ENCODE data around the gene DYNLT2B.
A peak's percentile ranks its signal among the peaks of the same experiment; 100 is the strongest.

The DYNLT2B gene

DNA sequence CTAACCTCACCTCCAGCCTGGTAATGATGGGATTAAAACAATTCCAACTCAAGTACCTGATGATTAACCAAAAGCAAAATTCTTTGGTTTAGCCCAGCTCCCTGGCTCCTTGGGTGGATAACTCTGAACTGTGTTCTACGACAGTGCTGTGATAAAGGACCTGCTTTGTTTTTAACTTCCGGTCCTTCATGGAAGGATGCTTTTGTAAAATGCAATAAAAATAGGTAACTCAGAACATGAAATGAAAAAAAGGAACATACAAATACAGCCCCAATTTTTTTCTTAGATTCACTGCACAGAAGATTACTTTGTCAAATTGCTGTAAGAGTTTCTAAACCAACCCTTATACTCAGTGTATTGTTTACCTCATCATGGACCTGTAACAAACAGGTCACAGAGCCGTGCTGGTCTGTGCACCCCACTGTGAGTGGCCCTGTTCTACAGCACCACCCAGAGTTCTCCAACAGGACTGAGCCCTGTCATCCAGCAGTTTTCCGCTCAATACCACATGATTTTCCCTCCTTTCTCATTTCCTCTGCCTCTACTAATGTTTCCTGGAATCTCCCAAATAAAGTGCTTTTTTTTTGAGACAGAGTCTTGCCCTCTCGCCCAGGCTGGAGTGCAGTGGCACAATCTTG is 25.6 kb downstream of the DYNLT2B start:
- TF ChIP-seq TCF12 (IDR thresholded peaks at IDR 0.05; ENCODE audit: low read depth) (no peak), RAD21 (IDR thresholded peaks at IDR 0.05; ENCODE audit: low read depth) (peak; percentile 42; the same call in 1 of the 2 replicates), EP300 (IDR thresholded peaks at IDR 0.05; ENCODE audit: borderline replicate concordance) (no peak), EGR1 (IDR thresholded peaks at IDR 0.05) (no peak), FOXM1 (IDR thresholded peaks at IDR 0.05; ENCODE audit: borderline replicate concordance, low read depth) (no peak), CEBPB (IDR thresholded peaks at IDR 0.05) (no peak), CREB1 (IDR thresholded peaks at IDR 0.05; ENCODE audit: low read depth) (no peak)

DNA sequence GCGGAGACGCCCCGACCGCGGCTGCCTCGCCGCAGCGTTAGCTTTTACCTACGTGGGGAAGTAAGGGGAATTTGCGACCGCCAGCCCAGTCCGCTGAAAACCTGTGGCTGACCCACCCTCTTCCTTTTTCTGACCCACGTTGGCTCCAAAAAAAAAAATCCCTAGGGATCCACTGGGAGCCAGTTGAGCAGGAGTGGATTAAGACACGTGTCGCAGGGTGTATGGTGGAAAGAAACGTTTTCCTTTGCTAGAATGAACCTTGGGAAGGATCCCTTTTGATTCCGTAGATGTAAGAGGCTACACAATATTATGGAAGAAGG is 29.9 kb downstream of the DYNLT2B start:
- no peak for TF ChIP-seq EP300 (IDR thresholded peaks at IDR 0.05; ENCODE audit: borderline replicate concordance)

DNA sequence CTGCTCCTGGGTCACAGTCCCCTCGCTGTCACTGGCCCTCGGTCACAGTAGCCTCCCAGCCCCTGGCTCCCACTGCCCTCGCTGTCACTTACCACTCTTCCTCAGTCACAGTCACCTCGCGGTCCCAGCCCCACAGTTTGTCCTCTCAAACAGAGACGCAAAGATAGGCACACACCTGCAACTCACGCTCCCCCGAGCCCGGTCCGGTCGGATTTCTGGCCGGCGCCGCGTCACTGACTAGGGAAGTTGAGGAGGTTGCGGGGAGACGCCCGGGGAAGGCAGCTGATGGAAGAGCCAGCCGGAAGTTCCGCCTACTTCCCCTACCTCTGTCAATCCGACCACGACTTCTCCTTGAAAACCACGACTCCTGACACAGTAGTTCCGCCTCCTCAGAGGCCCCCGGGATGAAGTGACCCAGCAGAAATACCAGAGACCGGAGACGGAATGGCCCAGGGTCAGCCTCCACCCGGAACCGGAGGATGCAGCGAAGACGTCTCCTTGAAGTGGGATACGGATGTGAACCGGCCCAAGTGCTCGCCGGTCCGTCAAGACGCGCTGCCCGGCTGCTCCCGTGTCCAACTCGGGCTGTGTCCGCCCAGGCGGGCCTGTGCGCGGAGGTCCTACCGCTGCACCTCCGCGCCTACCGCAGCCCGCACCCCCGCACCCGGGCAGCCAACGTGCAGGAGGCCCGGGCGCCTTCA is 30.4 kb downstream of the DYNLT2B start, which contains the start of gene PCYT1A:
Gene PCYT1A, minus strand, starts transcription at position 287 of the 701 bp plus-strand sequence. CDS start 17,195 bp downstream, outside the sequence.
- TF ChIP-seq TEAD4 (IDR thresholded peaks at IDR 0.05) (peak; percentile 80), CREB1 (IDR thresholded peaks at IDR 0.05; ENCODE audit: low read depth) (peak; percentile 59), CEBPB (IDR thresholded peaks at IDR 0.05) (0 out of 2 replicates have a peak, but pooled peaks have one; percentile 30), TCF12 (IDR thresholded peaks at IDR 0.05; ENCODE audit: low read depth) (peak; percentile 63; the same call in 1 of the 2 replicates), EP300 (IDR thresholded peaks at IDR 0.05; ENCODE audit: borderline replicate concordance) (peak; percentile 51; the same call in 1 of the 2 replicates), FOXM1 (IDR thresholded peaks at IDR 0.05; ENCODE audit: borderline replicate concordance, low read depth) (no peak; the same call in 1 of the 2 replicates), TAF1 (IDR thresholded peaks at IDR 0.05; ENCODE audit: low read depth) (peak; percentile 97), ZBTB7A (IDR thresholded peaks at IDR 0.05; ENCODE audit: low read depth) (0 out of 2 replicates have a peak, but pooled peaks have one; percentile 42), YY1 (IDR thresholded peaks at IDR 0.05; ENCODE audit: low read depth) (peak; percentile 82; the same call in 1 of the 2 replicates), EGR1 (IDR thresholded peaks at IDR 0.05) (0 out of 2 replicates have a peak, but pooled peaks have one; percentile 40), NFIC (IDR thresholded peaks at IDR 0.05) (peak; percentile 41; the same call in 1 of the 2 replicates), RAD21 (IDR thresholded peaks at IDR 0.05; ENCODE audit: low read depth) (peak; percentile 4; the same call in 1 of the 2 replicates)
- TF ChIP-seq, protein P1, sequence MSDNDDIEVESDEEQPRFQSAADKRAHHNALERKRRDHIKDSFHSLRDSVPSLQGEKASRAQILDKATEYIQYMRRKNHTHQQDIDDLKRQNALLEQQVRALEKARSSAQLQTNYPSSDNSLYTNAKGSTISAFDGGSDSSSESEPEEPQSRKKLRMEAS (IDR thresholded peaks at IDR 0.05), result peak; percentile 75
- TF ChIP-seq, protein P2, sequence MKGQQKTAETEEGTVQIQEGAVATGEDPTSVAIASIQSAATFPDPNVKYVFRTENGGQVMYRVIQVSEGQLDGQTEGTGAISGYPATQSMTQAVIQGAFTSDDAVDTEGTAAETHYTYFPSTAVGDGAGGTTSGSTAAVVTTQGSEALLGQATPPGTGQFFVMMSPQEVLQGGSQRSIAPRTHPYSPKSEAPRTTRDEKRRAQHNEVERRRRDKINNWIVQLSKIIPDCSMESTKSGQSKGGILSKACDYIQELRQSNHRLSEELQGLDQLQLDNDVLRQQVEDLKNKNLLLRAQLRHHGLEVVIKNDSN (IDR thresholded peaks at IDR 0.05), result peak; percentile 69
- TF ChIP-seq, protein P3, sequence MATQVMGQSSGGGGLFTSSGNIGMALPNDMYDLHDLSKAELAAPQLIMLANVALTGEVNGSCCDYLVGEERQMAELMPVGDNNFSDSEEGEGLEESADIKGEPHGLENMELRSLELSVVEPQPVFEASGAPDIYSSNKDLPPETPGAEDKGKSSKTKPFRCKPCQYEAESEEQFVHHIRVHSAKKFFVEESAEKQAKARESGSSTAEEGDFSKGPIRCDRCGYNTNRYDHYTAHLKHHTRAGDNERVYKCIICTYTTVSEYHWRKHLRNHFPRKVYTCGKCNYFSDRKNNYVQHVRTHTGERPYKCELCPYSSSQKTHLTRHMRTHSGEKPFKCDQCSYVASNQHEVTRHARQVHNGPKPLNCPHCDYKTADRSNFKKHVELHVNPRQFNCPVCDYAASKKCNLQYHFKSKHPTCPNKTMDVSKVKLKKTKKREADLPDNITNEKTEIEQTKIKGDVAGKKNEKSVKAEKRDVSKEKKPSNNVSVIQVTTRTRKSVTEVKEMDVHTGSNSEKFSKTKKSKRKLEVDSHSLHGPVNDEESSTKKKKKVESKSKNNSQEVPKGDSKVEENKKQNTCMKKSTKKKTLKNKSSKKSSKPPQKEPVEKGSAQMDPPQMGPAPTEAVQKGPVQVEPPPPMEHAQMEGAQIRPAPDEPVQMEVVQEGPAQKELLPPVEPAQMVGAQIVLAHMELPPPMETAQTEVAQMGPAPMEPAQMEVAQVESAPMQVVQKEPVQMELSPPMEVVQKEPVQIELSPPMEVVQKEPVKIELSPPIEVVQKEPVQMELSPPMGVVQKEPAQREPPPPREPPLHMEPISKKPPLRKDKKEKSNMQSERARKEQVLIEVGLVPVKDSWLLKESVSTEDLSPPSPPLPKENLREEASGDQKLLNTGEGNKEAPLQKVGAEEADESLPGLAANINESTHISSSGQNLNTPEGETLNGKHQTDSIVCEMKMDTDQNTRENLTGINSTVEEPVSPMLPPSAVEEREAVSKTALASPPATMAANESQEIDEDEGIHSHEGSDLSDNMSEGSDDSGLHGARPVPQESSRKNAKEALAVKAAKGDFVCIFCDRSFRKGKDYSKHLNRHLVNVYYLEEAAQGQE (IDR thresholded peaks at IDR 0.05; ENCODE audit: low read depth), result no peak

DNA sequence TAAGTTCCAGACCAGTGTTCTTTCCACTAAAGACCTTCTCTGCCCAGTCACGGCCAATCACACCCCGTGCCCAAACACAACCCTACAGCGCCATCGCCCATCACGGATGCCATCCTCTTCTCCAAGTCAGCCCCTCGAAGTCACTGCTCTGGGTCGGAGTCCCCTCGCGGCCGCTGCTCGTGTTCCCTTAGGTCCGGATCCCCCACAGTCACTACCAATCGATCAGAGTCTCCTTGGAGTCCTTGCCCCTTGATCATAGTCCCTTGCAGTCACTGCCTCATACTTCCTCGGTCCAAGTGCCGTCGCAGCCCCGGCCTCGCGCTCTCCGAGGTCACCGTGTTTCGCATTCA is 31.0 kb downstream of the DYNLT2B start:
- TF ChIP-seq NFIC (IDR thresholded peaks at IDR 0.05) (no peak), CREB1 (IDR thresholded peaks at IDR 0.05; ENCODE audit: low read depth) (no peak), FOXM1 (IDR thresholded peaks at IDR 0.05; ENCODE audit: borderline replicate concordance, low read depth) (no peak), CEBPB (IDR thresholded peaks at IDR 0.05) (no peak), TAF1 (IDR thresholded peaks at IDR 0.05; ENCODE audit: low read depth) (no peak), EP300 (IDR thresholded peaks at IDR 0.05; ENCODE audit: borderline replicate concordance) (no peak), TCF12 (IDR thresholded peaks at IDR 0.05; ENCODE audit: low read depth) (no peak), TEAD4 (IDR thresholded peaks at IDR 0.05) (no peak), YY1 (IDR thresholded peaks at IDR 0.05; ENCODE audit: low read depth) (no peak), ZBTB7A (IDR thresholded peaks at IDR 0.05; ENCODE audit: low read depth) (no peak), RAD21 (IDR thresholded peaks at IDR 0.05; ENCODE audit: low read depth) (no peak)
- TF ChIP-seq, protein P1 (IDR thresholded peaks at IDR 0.05), result no peak; the same call in 1 of the 2 replicates
- TF ChIP-seq, protein P3 (IDR thresholded peaks at IDR 0.05; ENCODE audit: low read depth), result no peak
- TF ChIP-seq, protein P2 (IDR thresholded peaks at IDR 0.05), result no peak

DNA sequence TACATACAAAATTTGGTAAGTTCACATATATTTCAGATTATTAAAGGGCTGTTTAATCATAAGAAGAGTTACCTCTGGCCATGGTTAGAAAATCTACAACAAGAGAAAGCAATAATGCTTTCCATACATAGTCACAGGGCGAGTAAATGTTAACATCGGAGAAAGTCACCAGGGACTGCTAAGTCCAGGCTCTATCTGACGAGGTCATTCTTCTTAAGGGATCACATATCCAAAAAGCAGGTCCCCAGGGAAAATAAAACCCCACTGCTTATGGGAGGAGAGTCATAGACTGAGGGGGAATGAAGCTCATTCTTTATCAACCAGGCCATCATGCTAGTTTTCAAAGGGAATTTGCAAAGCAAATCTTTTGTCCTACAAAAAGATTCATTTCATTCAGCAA is 33.6 kb downstream of the DYNLT2B start:
- no peak for TF ChIP-seq CREB1 (IDR thresholded peaks at IDR 0.05; ENCODE audit: low read depth)
- TF ChIP-seq EP300 (IDR thresholded peaks at IDR 0.05; ENCODE audit: borderline replicate concordance), result no peak
- no peak for TF ChIP-seq EGR1 (IDR thresholded peaks at IDR 0.05)
- TF ChIP-seq ZBTB7A (IDR thresholded peaks at IDR 0.05; ENCODE audit: low read depth), result no peak
- TF ChIP-seq, protein P3 (IDR thresholded peaks at IDR 0.05; ENCODE audit: low read depth), result no peak
- TF ChIP-seq, protein P2 (IDR thresholded peaks at IDR 0.05), result no peak
- TF ChIP-seq TEAD4 (IDR thresholded peaks at IDR 0.05), result no peak
- no peak for TF ChIP-seq NFIC (IDR thresholded peaks at IDR 0.05)
- no peak for TF ChIP-seq RAD21 (IDR thresholded peaks at IDR 0.05; ENCODE audit: low read depth)
- TF ChIP-seq, protein P1 (IDR thresholded peaks at IDR 0.05), result no peak
- no peak for TF ChIP-seq FOXM1 (IDR thresholded peaks at IDR 0.05; ENCODE audit: borderline replicate concordance, low read depth)
- no peak for TF ChIP-seq TAF1 (IDR thresholded peaks at IDR 0.05; ENCODE audit: low read depth)
- no peak for TF ChIP-seq YY1 (IDR thresholded peaks at IDR 0.05; ENCODE audit: low read depth)
- TF ChIP-seq CEBPB (IDR thresholded peaks at IDR 0.05), result no peak
